Measurements from ENCODE around the gene DCP1A.

DNA sequence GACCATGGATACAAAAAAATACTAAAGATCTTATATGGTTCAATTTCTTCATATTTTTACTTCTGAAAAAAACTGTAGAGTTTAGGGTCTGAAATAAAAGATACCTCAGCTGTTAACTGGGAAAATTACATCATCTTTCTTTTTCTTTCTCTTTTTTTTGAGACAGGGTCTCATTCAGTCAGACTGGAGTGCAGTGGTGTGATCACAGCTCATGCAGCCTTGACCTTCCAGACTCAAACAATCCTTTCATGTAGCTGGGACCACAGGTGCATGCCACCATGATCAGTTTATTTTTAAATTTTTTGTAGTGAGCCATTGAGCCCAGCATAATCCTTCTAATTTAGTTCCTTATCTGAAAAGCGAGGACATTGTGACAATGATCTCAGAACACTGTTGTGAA is 51.9 kb downstream of the DCP1A start:
- TF ChIP-seq POLR2A (IDR thresholded peaks at IDR 0.05) (no peak), EP300 (IDR thresholded peaks at IDR 0.05) (no peak)
- TF ChIP-seq, protein P1, sequence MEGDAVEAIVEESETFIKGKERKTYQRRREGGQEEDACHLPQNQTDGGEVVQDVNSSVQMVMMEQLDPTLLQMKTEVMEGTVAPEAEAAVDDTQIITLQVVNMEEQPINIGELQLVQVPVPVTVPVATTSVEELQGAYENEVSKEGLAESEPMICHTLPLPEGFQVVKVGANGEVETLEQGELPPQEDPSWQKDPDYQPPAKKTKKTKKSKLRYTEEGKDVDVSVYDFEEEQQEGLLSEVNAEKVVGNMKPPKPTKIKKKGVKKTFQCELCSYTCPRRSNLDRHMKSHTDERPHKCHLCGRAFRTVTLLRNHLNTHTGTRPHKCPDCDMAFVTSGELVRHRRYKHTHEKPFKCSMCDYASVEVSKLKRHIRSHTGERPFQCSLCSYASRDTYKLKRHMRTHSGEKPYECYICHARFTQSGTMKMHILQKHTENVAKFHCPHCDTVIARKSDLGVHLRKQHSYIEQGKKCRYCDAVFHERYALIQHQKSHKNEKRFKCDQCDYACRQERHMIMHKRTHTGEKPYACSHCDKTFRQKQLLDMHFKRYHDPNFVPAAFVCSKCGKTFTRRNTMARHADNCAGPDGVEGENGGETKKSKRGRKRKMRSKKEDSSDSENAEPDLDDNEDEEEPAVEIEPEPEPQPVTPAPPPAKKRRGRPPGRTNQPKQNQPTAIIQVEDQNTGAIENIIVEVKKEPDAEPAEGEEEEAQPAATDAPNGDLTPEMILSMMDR (IDR thresholded peaks at IDR 0.05), result no peak

Data from ovary (tissue), 3 donors.